Measurements from ENCODE around the gene RC3H1. TPM values are rescaled to one million over a fixed set of nuclear protein-coding genes. Genes with fewer than 3 reads are reported as not detected.

The RC3H1 gene
- total and polyA plus RNA-seq, 4 donors: 2.0 to 20.7 (median 9.7) TPM

GRCh38 chr1:173884701-173885100 is 137.5 kb downstream of the RC3H1 start:
- H3K4me3 ChIP-seq (ENCODE audit: low read depth in 1 of 3, low read length in 3 of 3): no peak overlapping the region
- no peaks in the 10 kb centered on the region for H3K4me1 ChIP-seq (ENCODE audit: control insufficient read depth in 4 of 4, insufficient read depth in 4 of 4, low read length in 3 of 4)
- H3K9me3 ChIP-seq (ENCODE audit: control insufficient read depth in 4 of 4, low read length in 3 of 4): no peaks in the 10 kb centered on the region
- H3K9ac ChIP-seq (ENCODE audit: low read depth in 1 of 2, low read length in 2 of 2): no peak overlapping the region
- H3K27ac ChIP-seq (ENCODE audit: low read depth in 1 of 2, low read length in 2 of 2): no peak overlapping the region
- H3K27me3 ChIP-seq (ENCODE audit: control insufficient read depth in 4 of 4, insufficient read depth in 4 of 4, low read length in 3 of 4): no peaks in the 10 kb centered on the region
- 77% methylated on average over 5 of the region's 5 CpGs for WGBS
- DNase-seq (ENCODE audit: low spot score): no peak
- H3K36me3 ChIP-seq (ENCODE audit: control insufficient read depth in 4 of 4, insufficient read depth in 3 of 4, low read depth in 1 of 4, low read length in 3 of 4): peaks cover 2 to 17% (median 9%) of the 10 kb centered on the region in 4 donors
- no peak for TF ChIP-seq TAF1 (conservative IDR thresholded peaks at IDR 0.05)
- TF ChIP-seq ATF3 (IDR thresholded peaks at IDR 0.05): no peak
- no peak for TF ChIP-seq RXRA (IDR thresholded peaks at IDR 0.05)
- no peak for TF ChIP-seq MAX (IDR thresholded peaks at IDR 0.05)
- no peak for TF ChIP-seq ZBTB33 (IDR thresholded peaks at IDR 0.05)
- TF ChIP-seq NR2F2 (IDR thresholded peaks at IDR 0.05): no peak
- TF ChIP-seq EGR1 (IDR thresholded peaks at IDR 0.05; ENCODE audit: low read depth in 2 of 2): no peak
- no peak for TF ChIP-seq FOXA2 (IDR thresholded peaks at IDR 0.05)
- TF ChIP-seq YY1 (IDR thresholded peaks at IDR 0.05): no peak
- TF ChIP-seq JUND (IDR thresholded peaks at IDR 0.05): no peak
- no peak for TF ChIP-seq SP1 (IDR thresholded peaks at IDR 0.05)
- no peak for TF ChIP-seq FOXA1 (IDR thresholded peaks at IDR 0.05)
- TF ChIP-seq CTCF (IDR thresholded peaks at IDR 0.05; ENCODE audit: low read depth, low read length, missing input control): no peak
- TF ChIP-seq REST (IDR thresholded peaks at IDR 0.05): no peak
- TF ChIP-seq GABPA (IDR thresholded peaks at IDR 0.05 in 1 of 2, conservative IDR thresholded peaks at IDR 0.05 in 1 of 2): no peak
- no peak for TF ChIP-seq RAD21 (IDR thresholded peaks at IDR 0.05)
- TF ChIP-seq HNF4G (IDR thresholded peaks at IDR 0.05): no peak
- no peak for TF ChIP-seq HNF4A (conservative IDR thresholded peaks at IDR 0.05)

Small RNA genes lying within 50 kb of the gene (small RNA-seq; reads per million reads assigned to genes)
- gene RNA5SP67 (not detected), gene RNA5SP68 (not detected)

Other genes with a start within 250 kb of the RC3H1 start
- 10 to 100 TPM in 1 of 2 donors, 1 to 10 TPM in 1; 9.7 to 13.0 TPM for gene DARS2, start 197.7 kb downstream of the RC3H1 start, total RNA-seq
- 10 to 100 TPM in 1 of 2 donors, 1 to 10 TPM in 1; 5.0 to 10.5 TPM for gene DARS2, start 197.7 kb downstream of the RC3H1 start, polyA plus RNA-seq
- 10 to 100 TPM in 1 of 2 donors, 1 to 10 TPM in 1; 1.5 to 19.1 TPM for gene CENPL, start 197.5 kb downstream of the RC3H1 start, total RNA-seq
- gene CENPL, start 197.5 kb downstream of the RC3H1 start, polyA plus RNA-seq: under 1 TPM; 0.61 to 0.87 TPM
- gene GAS5, start 154.4 kb downstream of the RC3H1 start, total RNA-seq: 10 to 100 TPM; 60.2 to 84.8 TPM
- gene GAS5, start 154.4 kb downstream of the RC3H1 start, polyA plus RNA-seq: 10 to 100 TPM; 28.6 to 56.8 TPM
- gene ZBTB37, start 154.0 kb downstream of the RC3H1 start, total RNA-seq: 1 to 10 TPM; 5.7 to 6.1 TPM
- under 1 TPM; 0.67 to 0.84 TPM for gene ZBTB37, start 154.0 kb downstream of the RC3H1 start, polyA plus RNA-seq
- 1,000 to 10,000 TPM in 1 of 2 donors, 100 to 1,000 TPM in 1; 742 to 2,309 TPM for gene SERPINC1, start 105.0 kb downstream of the RC3H1 start, total RNA-seq
- gene SERPINC1, start 105.0 kb downstream of the RC3H1 start, polyA plus RNA-seq: 1,000 to 10,000 TPM; 2,515 to 2,589 TPM
- 10 to 100 TPM; 28.0 to 53.5 TPM for gene RABGAP1L, start 137.2 kb upstream of the RC3H1 start, total RNA-seq
- gene RABGAP1L, start 137.2 kb upstream of the RC3H1 start, polyA plus RNA-seq: 1 to 10 TPM; 4.8 to 9.6 TPM

Data from liver (tissue), 10 donors.